NK-92 treated with Interleukin-12 subunit alpha and Interleukin-12 subunit beta, amount 100 ng/mL, for 24 hours (cell line): ENCODE results near the gene CDX2.
"Not testable (repeated sequence)": the region's sequence is repeated elsewhere in the genome, so short reads cannot be mapped to it uniquely, and the experiment has no call there.

Source experiments
- DNase-seq: peaks from one replicate; lab custom pipeline; 2025; lab: John Stamatoyannopoulos, UW

Gene CDX2

GRCh38 chr13:27964741-27965323, 4.3 kb downstream of the CDX2 start:
- no peak for DNase-seq

GRCh38 chr13:27964206-27964605, 4.9 kb downstream of the CDX2 start:
- not testable (repeated sequence) for DNase-seq

GRCh38 chr13:27963491-27963890, 5.6 kb downstream of the CDX2 start:
- no peak for DNase-seq

- no peak for DNase-seq
Measured at GRCh38 chr13:27962982-27963381, 6.1 kb downstream of the CDX2 start.

GRCh38 chr13:27962128-27962841, 6.8 kb downstream of the CDX2 start:
- no peak for DNase-seq

GRCh38 chr13:27961227-27962085, 7.7 kb downstream of the CDX2 start:
- DNase-seq: no peak

GRCh38 chr13:27960362-27961226, 8.5 kb downstream of the CDX2 start:
- DNase-seq: no peak

GRCh38 chr13:27959976-27960361, 9.1 kb downstream of the CDX2 start:
- DNase-seq: no peak

- no peak for DNase-seq
Measured at GRCh38 chr13:27956576-27957300, 12.4 kb downstream of the CDX2 start.

GRCh38 chr13:27955014-27955591, 14.0 kb downstream of the CDX2 start:
- no peak for DNase-seq

- no peak for DNase-seq
Measured at GRCh38 chr13:27954406-27954851, 14.7 kb downstream of the CDX2 start.

GRCh38 chr13:27953676-27954405, 15.3 kb downstream of the CDX2 start:
- no peak for DNase-seq

- no peak for DNase-seq
Measured at GRCh38 chr13:27952876-27953675, 16.0 kb downstream of the CDX2 start.

GRCh38 chr13:27942972-27943371, 26.1 kb downstream of the CDX2 start:
- DNase-seq: no peak

- no peak for DNase-seq
Measured at GRCh38 chr13:27933580-27934328, 35.4 kb downstream of the CDX2 start.

- no peak for DNase-seq
Measured at GRCh38 chr13:27933118-27933517, 36.0 kb downstream of the CDX2 start.

GRCh38 chr13:27929868-27930267, 39.2 kb downstream of the CDX2 start:
- DNase-seq: no peak
